Ovary (tissue), 9 donors: ENCODE data around the gene SSR4. TPM values are rescaled to one million over a fixed set of nuclear protein-coding genes. Genes with fewer than 3 reads are reported as not detected.

Experiments used
- DNase-seq, 5 donors: peaks; one replicate each; pipeline ENCODE4 v3.0.0-alpha.2; 2019 to 2020
- H3K27ac ChIP-seq, 2 donors: fragments of 200-600 bp; one replicate each; pipeline versions ENCODE4 v1.5.1 to v1.8.0; 2019 to 2022
- H3K27me3 ChIP-seq: fragments of 200-600 bp; one replicate; pipeline ENCODE4 v1.8.0; 2022
- H3K36me3 ChIP-seq: fragments of 200-600 bp; sonication (generic); one replicate; pipeline ENCODE4 v1.5.1; 2019
- H3K4me1 ChIP-seq: one replicate; pipeline ENCODE4 v1.8.1; 2013; ENCODE audit warnings: mild to moderate bottlenecking, moderate library complexity; ENCODE audit not compliant: insufficient read depth
- H3K4me3 ChIP-seq: fragments of 200-600 bp; sonication (generic); one replicate; pipeline ENCODE4 v1.5.1; 2017
- H3K9me3 ChIP-seq, 2 donors: fragments of 200-600 bp in 1 of 2; sonication (generic) in 1 of 2; one replicate each; pipeline versions ENCODE4 v1.5.1 to v1.8.1; 2013 to 2019; ENCODE audit warnings: mild to moderate bottlenecking in 1 of 2, moderate library complexity in 1 of 2
- EP300 ChIP-seq: sonication (generic); formaldehyde crosslinking; IDR thresholded peaks from one replicate; pipeline ENCODE4 v1.6.1; 2017; ENCODE audit warnings: antibody characterized with exemption
- POLR2A ChIP-seq: fragments of 450-650 bp; IDR thresholded peaks from one replicate; pipeline ENCODE4 v1.6.1; 2017; ENCODE audit warnings: antibody characterized with exemption, mild to moderate bottlenecking, moderate library complexity
- WGBS, 3 donors: extraction: QIAGEN DNeasy Blood & Tissue Kit in 1 of 3; methylation state at CpG; one replicate each; pipeline versions ENCODE4 v1.1.5 to v1.1.7; 2013 to 2017; 5-methylcytosine and 5-hydroxymethylcytosine counted together
- intact Hi-C, 4 donors: fragments of 100-400 bp; cut with DNase I; formaldehyde crosslinking; loops; one replicate each; pipeline versions ENCODE4 v1.11.0 to v1.15.1; 2022 to 2023
- polyA plus RNA-seq, 2 donors: library from polyadenylated mRNA; stranded (reverse); fragments of 200-250 nt in 1 of 2; fragments of 350-450 nt in 1 of 2; fragmentation: Illumina TruSeq in 1 of 2; extraction: RNeasy Lipid Tissue Mini Kit (QIAGEN cat#74804) in 1 of 2; gene quantifications; one replicate each; pipeline ENCODE4 v1.2.3, GENCODE V29; 2013 to 2014
- total RNA-seq, 7 donors: library from RNA; depleted of rRNA in 2 of 7; stranded (reverse); fragments of >200 nt in 2 of 7; fragmentation: NEBNext Ultra II Directional in 3 of 7; extraction: Animal tissue kit (Norgen Biotek cat#: 25700) in 3 of 7; gene quantifications; one replicate each; pipeline versions ENCODE4 v1.1.0 to v1.2.4, GENCODE V29; 2016 to 2023
- TF ChIP-seq, protein P1 (sequence below), 3 donors: fragments of 450-650 bp in 2 of 3; fragments of 200-600 bp in 1 of 3; IDR thresholded peaks; one replicate each; pipeline versions ENCODE4 v1.5.1 to v1.8.0; 2016 to 2022; ENCODE audit warnings: antibody characterized with exemption in 3 of 3, mild to moderate bottlenecking in 1 of 3
- donor health status: DM: no; HTN: no; CAD: no; lungs with moderate emphysema.
- donor health status: DM: no; HTN: no; CAD: no.
- donor health status: Bipolar disorder and iron deficiency.
- donor health status: DM: yes; HTN: yes; CAD: no.
- donor health status: DM: no; HTN: no; CAD: no.
- donor health status: DM: yes; HTN: yes; CAD: no.

SSR4 gene
- total and polyA plus RNA-seq, 9 donors, result 120 to 261 (median 155) TPM

DNA sequence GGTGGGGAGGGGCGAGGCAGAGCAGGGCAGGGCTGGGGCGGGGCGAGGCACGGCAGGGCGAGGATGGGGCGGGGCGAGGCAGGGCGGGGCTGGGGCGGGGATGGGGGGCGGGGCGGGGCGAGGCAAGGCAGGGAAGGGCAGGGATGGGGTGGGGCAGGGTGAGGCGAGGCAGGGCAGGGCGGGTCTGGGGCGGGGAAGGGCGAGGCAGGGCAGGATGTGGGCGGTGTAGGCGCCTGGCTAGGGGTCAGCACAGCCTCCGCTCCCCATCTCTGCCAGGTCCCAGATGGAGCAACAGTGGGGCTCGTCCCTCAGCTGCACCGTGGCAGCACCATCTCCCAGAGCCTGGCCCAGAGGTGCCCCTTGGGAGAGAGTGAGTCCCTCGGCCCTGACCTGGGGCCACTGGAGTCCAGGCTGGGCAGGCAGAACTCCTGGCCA is 17.8 kb upstream of the SSR4 start:
- H3K27me3 ChIP-seq, result no peaks in the 10 kb centered on the region
- no peaks in the 10 kb centered on the region for H3K9me3 ChIP-seq
- WGBS, 3 donors, result 69 to 89% (median 82%) methylated on average over 10 to 18 of the region's 22 CpGs
- no peak overlapping the region for H3K27ac ChIP-seq
- H3K4me3 ChIP-seq, result no peak overlapping the region
- TF ChIP-seq POLR2A (no peak), EP300 (no peak)
- TF ChIP-seq, protein P1, sequence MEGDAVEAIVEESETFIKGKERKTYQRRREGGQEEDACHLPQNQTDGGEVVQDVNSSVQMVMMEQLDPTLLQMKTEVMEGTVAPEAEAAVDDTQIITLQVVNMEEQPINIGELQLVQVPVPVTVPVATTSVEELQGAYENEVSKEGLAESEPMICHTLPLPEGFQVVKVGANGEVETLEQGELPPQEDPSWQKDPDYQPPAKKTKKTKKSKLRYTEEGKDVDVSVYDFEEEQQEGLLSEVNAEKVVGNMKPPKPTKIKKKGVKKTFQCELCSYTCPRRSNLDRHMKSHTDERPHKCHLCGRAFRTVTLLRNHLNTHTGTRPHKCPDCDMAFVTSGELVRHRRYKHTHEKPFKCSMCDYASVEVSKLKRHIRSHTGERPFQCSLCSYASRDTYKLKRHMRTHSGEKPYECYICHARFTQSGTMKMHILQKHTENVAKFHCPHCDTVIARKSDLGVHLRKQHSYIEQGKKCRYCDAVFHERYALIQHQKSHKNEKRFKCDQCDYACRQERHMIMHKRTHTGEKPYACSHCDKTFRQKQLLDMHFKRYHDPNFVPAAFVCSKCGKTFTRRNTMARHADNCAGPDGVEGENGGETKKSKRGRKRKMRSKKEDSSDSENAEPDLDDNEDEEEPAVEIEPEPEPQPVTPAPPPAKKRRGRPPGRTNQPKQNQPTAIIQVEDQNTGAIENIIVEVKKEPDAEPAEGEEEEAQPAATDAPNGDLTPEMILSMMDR (IDR thresholded peaks at IDR 0.05), result no peak
- intact Hi-C loops, result no loop called here
- DNase-seq, result no peak
- H3K36me3 ChIP-seq, result no peaks in the 10 kb centered on the region
- H3K4me1 ChIP-seq, result no peaks in the 10 kb centered on the region

DNA sequence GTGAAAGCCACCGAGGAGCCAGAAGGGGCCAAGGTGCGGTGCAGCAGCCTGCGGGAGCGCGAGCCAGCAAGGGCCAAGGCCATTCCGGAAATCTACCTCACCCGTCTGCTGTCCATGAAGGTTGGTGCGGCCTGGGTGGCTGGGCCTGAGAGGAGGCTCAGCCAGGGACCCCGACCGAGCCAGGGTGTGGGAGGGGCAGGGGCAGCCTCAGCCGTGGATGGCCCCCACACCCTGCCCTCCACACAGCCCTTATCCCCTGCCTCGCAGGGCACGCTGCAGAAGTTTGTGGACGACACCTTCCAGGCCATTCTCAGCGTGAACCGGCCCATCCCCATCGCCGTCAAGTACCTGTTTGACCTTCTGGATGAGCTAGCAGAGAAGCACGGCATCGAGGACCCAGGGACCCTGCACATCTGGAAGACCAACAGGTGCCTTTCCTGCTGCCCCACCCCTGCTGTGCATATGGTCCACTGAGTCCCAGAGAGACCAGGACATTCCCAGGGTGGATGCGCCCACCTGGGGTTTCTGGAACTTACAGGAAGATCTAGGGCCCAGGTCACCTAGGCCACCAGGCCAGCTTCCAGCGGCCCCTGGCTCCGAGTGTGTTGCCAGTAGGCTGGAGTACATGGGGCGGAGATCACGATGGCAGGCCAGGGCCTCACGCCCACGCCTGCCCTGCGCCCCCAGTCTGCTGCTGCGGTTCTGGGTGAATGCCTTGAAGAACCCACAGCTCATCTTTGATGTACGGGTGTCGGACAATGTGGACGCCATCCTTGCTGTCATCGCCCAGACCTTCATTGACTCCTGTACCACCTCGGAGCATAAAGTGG is 17.0 kb upstream of the SSR4 start:
- 82 to 91% (median 84%) methylated on average over 34 of the region's 34 CpGs for WGBS, 3 donors

DNA sequence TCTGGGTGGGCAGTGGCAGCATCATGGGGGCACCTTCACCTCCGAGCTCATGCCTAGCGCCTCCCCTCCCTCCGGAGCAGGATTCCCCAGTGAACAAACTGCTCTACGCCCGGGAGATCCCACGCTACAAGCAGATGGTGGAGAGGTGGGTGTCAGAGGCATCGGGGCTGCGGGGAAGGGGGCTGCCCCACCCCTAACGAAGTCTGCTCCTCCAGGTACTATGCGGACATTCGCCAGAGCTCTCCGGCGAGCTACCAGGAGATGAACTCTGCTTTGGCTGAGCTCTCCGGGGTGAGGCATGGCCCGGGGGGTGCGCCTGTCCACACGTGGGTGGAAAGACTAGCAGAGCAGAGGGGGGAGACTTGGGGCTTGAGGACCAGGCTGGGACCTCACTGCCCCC is 16.3 kb upstream of the SSR4 start:
- Histone ChIP-seq H3K27ac (no peak overlapping the region), H3K4me1 (no peaks in the 10 kb centered on the region), H3K4me3 (no peak overlapping the region), H3K9me3 (no peaks in the 10 kb centered on the region), H3K27me3 (no peaks in the 10 kb centered on the region), H3K36me3 (no peaks in the 10 kb centered on the region)
- intact Hi-C loops, result no loop called here
- 50 to 73% (median 56%) methylated on average over 16 to 17 of the region's 17 CpGs for WGBS, 3 donors
- TF ChIP-seq EP300, result no peak
- TF ChIP-seq, protein P1 (IDR thresholded peaks at IDR 0.05), result no peak
- no peak for TF ChIP-seq POLR2A
- peak in 1 of 5 donors; percentile 19 for DNase-seq

More for the DNA sequence above, 17.0 kb upstream of the SSR4 start:
- intact Hi-C loops, result no loop called here
- Histone ChIP-seq H3K36me3 (no peaks in the 10 kb centered on the region), H3K27ac (no peak overlapping the region), H3K4me3 (no peak overlapping the region), H3K9me3 (no peaks in the 10 kb centered on the region), H3K27me3 (no peaks in the 10 kb centered on the region), H3K4me1 (no peaks in the 10 kb centered on the region)
- TF ChIP-seq EP300, result no peak
- no peak for TF ChIP-seq POLR2A
- TF ChIP-seq, protein P1 (IDR thresholded peaks at IDR 0.05), result no peak
- DNase-seq, result peak in 2 of 5 donors; percentile 11 to 12

DNA sequence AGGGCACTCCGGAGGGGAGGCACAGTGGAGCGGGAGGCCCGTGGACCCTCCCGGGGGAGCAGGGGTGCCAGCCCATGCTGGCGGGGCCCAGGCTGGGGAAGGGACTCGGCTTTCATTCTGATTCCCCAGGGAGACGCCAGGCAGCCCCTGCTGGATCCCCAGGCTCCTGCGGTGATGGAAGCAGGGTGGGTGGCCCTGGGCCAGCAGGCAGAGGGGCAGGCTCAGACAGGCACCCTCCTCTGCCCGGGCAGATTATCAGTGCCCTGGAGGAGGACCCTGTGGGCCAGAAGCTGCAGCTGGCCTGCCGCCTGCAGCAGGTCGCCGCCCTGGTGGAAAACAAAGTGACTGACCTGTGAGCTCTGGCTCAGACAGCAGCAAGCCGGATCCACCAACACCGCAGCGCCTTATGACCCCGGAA is 15.8 kb upstream of the SSR4 start:
- no peaks in the 10 kb centered on the region for H3K27me3 ChIP-seq
- no peaks in the 10 kb centered on the region for H3K9me3 ChIP-seq
- H3K4me3 ChIP-seq, result no peak overlapping the region
- H3K27ac ChIP-seq, result no peak overlapping the region
- WGBS, 3 donors, result 67 to 73% (median 71%) methylated on average over 15 to 16 of the region's 16 CpGs
- intact Hi-C loops, result no loop called here
- H3K4me1 ChIP-seq, result no peaks in the 10 kb centered on the region
- no peak for DNase-seq
- TF ChIP-seq POLR2A (no peak), EP300 (no peak)
- TF ChIP-seq, protein P1 (IDR thresholded peaks at IDR 0.05), result no peak
- H3K36me3 ChIP-seq, result no peaks in the 10 kb centered on the region
